Stimulated activated CD4-positive, alpha-beta T cell treated with anti-CD3 and anti-CD28 coated beads, Interleukin-2, amount 100 ng/mL, for 24 hours (primary cell): ENCODE results near the gene CRLF2.
"Not testable (repeated sequence)": the region's sequence is repeated elsewhere in the genome, so short reads cannot be mapped to it uniquely, and the experiment has no call there.

Experiments used
- DNase-seq, 2 donors: peaks; one replicate each; pipeline ENCODE4 v3.0.0-alpha.2; 2020

Gene CRLF2

GRCh38 chrX:1165535-1166196 lies 46.8 kb downstream of the CRLF2 start:
- peak in 1 of 2 donors; percentile 13 for DNase-seq

DNA sequence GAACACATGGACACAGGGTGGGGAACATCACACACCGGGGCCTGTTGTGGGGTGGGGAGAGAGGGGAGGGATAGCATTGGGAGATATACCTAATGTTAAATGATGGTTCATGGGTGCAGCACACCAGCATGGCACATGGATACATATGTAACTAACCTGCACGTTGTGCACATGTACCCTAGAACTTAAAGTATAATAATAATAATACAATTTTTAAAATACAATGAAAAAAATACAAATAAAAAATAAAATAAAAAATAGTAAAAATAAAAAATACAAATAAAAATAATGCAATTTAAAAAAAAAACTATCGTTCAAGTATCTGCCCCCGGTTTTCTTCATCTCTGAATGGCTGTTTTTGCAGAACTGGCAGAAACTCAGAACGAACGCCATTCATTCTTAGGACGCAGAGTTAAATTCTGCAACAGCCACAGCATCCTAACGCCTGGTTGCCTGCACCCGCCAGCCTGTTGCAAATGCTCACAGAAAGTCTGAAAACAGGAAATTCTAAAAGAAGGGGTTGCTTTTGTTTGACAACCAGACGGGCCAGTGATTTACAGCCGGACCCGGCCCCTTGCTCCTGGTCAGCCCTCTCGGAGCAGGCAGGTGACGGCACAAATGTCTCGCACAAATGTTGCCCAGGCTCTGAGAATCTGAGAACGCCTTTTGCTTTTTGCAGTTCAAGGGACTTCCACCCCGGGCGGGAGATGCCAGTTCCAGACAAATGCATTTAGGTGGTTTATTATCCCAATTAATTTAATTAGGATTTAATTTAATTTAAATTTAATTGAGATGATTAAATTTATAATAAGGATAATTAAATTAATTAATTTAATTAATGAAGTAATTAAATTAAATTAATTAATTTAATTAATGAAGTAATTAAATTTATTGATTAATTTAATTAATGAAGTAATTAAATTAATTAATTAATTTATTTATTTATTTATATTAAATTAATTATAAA lies 47.8 kb downstream of the CRLF2 start:
- DNase-seq: peak in 1 of 2 donors; percentile 13

DNA sequence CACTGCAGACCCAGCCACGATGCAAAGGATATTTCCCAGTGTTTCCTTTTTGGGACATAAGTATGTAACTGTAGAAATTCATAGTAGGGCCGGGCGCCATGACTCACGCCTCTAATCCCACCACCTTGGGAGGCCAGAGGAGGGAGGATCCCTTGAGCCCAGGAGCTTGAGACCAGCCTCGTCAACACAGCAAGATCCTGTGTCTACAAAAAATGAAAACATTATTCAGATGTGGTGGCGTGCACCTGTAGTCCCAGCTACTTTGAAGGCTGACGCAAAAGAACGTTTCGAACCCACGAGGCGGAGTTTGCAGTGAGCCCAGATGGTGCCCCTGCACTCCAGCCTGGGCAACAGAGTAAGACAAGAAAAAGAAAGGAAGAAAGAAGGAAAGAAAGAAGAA lies 49.2 kb downstream of the CRLF2 start:
- peak in 1 of 2 donors; percentile 6 for DNase-seq

DNA sequence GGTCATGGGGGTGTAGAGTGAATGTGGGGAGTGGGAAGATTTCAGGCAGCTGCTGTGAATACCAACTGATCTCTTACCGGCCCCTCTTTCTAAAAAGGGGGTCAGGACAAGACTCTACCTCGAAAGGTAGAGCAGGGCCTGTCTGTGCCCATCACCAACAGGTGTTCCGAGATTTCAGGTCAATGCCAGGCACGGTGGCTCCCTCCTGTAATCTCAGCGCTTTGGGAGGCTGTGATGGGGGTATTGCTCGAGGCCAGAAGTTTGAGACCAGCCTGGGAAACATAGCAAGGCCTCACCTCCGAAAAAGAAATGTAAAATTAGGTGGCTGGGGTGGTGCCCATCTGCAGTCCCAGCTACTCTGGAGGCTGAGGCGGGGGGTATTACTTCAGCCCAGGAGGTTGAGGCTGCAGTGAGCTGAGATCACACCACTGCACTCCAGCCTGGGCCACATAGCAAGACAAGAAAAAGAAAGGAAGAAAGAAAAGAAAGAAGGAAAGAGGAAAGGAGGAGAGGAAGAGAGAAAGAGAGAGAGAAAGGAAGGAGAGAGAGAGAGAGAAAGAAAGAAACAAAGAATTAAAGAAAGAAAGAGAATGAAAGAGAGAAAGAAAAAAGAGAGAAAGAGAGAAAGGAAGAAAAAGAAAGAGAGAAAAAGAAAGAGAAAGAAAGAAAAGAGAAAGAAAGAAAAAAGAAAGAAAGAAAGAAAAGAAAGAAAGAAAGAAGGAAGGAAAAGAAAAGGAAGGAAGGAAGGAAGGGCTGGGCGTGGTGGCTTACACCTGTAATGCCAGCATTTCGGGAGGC lies 50.1 kb downstream of the CRLF2 start:
- DNase-seq: peak in 1 of 2 donors; percentile 12

GRCh38 chrX:1159548-1159947 lies 52.9 kb downstream of the CRLF2 start:
- no peak for DNase-seq

DNA sequence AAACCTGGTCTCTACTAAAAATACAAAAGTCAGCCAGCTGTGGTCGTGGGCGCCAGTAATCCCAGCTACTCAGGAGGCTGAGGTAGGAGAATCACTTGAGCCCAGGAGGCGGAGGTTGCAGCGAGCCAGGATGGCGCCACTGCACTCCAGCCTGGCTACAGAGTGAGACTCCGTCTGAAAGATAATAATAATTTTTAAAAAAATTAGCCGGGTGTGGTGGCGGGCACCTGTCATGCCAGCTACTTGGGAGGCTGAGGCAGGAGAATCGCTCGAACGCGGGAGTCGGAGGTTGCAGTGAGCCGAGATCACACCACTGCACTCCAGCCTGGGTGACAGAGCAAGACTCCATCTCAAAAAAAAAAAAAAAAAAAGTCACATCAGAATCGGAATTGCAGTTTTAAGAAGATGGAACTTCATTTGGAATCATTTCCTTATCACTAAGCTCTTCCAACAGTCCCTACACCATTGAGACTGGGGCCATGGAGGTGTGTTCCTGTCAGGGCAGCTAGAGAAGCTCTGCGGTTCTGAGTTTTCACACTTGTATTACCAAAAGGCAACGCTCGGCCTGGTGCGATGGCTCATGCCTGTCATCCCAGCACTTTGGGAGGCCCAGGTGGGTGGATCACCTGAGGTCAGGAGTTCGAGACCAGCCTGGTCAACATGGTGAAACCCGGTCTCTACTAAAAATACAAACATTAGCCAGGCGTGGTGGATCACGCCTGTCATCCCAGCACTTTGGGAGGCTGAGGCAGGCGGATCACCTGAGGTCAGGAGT lies 55.6 kb downstream of the CRLF2 start:
- not testable (repeated sequence) for DNase-seq

DNA sequence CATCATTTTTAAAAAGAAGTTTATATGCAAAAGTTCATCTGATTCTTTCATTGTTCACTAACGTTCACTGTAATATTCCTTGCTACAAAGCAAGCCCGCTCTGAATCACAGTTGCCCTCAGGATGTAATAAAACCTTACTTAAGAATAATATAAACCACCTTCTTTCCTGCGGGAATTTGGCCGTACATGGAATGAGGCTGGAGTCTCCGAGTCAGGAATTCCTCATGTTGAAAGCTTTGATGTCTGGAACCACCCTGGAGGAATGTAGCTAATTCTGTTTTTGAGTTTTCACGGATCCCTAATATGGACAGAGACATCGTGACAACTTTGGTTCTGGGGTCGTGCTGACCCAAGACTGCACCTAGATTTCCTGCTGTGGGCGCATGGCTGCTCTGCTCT lies 58.5 kb downstream of the CRLF2 start:
- DNase-seq: no peak

- no peak for DNase-seq
Measured at GRCh38 chrX:1152090-1152489, 60.4 kb downstream of the CRLF2 start.

GRCh38 chrX:1151378-1152077 lies 60.9 kb downstream of the CRLF2 start:
- DNase-seq: no peak

DNA sequence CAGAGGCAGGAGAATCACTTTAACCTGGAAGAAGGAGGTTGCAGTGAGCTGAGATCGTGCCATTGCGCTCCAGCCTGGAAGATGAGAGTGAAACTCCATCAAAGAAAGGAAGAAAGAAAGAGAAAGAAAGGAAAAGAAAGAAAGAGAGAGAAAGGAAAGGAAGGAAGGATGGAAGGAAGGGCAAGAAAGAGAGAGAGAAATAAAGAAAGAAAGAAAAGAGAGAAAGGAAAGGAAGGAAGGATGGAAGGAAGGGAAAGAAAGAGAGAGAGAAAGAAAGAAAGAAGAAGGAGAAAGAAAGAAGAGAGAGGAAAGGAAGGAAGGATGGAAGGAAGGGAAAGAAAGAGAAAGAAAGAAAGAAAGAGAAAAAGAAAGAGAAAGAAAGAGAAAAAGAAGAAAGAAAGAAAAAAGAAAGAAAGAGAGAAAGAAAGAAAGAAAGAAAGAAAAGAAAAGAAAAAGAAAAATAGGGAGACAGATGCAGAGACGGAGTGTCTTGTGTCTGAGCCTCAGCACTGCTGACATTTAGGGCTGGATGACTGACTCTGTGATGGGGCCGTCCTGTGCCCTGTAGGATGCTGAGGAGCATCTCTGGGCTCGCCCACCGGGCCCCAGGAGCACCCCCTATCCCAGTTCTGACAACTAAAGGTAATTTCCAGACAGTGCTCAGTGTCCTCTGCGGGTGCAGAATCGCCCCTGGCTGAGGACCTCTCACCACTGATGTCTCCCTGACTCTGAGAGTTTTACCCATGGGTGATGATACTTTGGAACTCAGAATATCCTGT lies 61.7 kb downstream of the CRLF2 start:
- DNase-seq: no peak

DNA sequence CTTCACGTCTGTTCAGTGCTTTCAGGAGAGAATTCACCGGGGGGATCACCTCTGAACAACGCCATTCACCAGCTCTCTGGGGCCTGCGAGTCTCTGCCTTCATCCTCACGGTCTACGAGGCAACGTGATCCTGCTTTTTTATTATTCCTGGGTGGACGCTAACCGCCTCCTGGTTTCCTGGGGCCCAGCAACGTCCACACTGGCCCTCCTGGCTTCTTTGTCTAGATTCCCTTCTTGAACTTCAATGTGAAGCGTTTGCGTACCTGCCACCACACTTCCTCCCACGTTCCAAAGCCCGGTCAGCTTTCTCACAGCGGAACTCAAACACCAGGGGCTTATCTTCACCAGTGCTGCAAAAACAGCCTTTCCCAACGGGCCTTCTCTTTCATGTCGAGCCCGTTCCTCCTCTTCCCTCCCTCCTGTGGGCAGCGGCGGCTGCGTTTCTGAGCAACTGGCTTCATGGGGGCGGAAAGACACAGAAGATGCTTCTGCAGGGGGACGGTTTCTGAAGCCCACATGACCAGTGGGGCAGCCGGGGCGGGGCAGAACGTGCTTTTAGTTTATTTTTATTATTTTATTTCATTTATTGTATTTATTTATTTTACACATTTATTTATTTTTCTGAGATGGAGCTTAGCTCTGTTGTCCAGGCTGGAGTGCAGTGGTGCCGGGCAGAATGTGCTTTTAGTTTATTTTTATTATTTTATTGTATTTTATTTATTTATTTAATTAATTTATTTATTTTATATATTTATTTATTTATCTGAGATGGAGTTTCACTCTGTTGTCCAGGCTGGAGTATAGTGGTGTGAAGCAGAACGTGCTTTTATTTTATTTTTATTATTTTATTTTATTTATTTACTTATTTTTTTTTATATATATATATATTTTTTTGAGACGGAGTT lies 64.6 kb downstream of the CRLF2 start:
- no peak for DNase-seq

- DNase-seq: no peak
Measured at GRCh38 chrX:1144293-1144692, 68.2 kb downstream of the CRLF2 start.
